GM23338 (cell line): ENCODE data around the gene ARID1B. TPM values are rescaled to one million over a fixed set of nuclear protein-coding genes. Genes with fewer than 3 reads are reported as not detected.

Experiments used
- ATAC-seq: fragments of 200-7000 bp; cut with Tn5 transposase; 3 replicates; pipeline ENCODE4 v1.9.1; 2020
- DNase-seq: peaks from one replicate; pipeline ENCODE4 v3.0.0-alpha.2; 2015; ENCODE audit warnings: low spot score
- H2AFZ ChIP-seq: fragments of 200-600 bp; sonication (generic); 2 replicates; pipeline ENCODE4 v1.8.0; 2016; ENCODE audit warnings: antibody characterized with exemption, mild to moderate bottlenecking, moderate library complexity
- H3F3A ChIP-seq: fragments of 200-600 bp; sonication (generic); replicated peaks from 2 replicates; pipeline ENCODE4 v1.8.0; 2017; ENCODE audit warnings: antibody characterized with exemption, mixed run types, low read depth
- H3K27ac ChIP-seq: fragments of 200-600 bp; sonication (generic); 2 replicates; pipeline ENCODE4 v1.6.1; 2016; ENCODE audit warnings: low read depth
- H3K27me3 ChIP-seq: fragments of 200-600 bp; sonication (generic); 2 replicates; pipeline ENCODE4 v1.8.0; 2016; ENCODE audit warnings: mild to moderate bottlenecking, mixed run types, moderate library complexity; ENCODE audit not compliant: insufficient read depth
- H3K36me3 ChIP-seq: fragments of 200-600 bp; sonication (generic); 2 replicates; pipeline ENCODE4 v1.8.0; 2016; ENCODE audit warnings: mild to moderate bottlenecking; ENCODE audit not compliant: insufficient read depth
- H3K4me1 ChIP-seq: fragments of 200-600 bp; sonication (generic); 2 replicates; pipeline ENCODE4 v1.8.0; 2016; ENCODE audit warnings: mild to moderate bottlenecking, moderate library complexity; ENCODE audit not compliant: insufficient read depth
- H3K4me2 ChIP-seq: fragments of 200-600 bp; sonication (generic); 2 replicates; pipeline ENCODE4 v1.7.1; 2017; ENCODE audit warnings: mixed run types
- H3K4me3 ChIP-seq: fragments of 200-600 bp; sonication (generic); 2 replicates; pipeline ENCODE4 v1.6.1; 2016; ENCODE audit warnings: mixed run types
- H3K79me2 ChIP-seq: fragments of 200-600 bp; sonication (generic); replicated peaks from 2 replicates; pipeline ENCODE4 v1.8.0; 2017; ENCODE audit warnings: mild to moderate bottlenecking; ENCODE audit not compliant: insufficient read depth
- H3K9me2 ChIP-seq: fragments of 200-600 bp; sonication (generic); 2 replicates; pipeline ENCODE4 v1.8.0; 2017; ENCODE audit not compliant: insufficient read depth
- H4K20me1 ChIP-seq: fragments of 200-600 bp; sonication (generic); replicated peaks from 2 replicates; pipeline ENCODE4 v1.8.0; 2017; ENCODE audit warnings: mild to moderate bottlenecking; ENCODE audit not compliant: insufficient read depth
- H3K27ac Mint-ChIP-seq: 2 replicates; pipeline ENCODE4 v1.8.0; 2020; ENCODE audit warnings: inconsistent platforms, mild to moderate bottlenecking, moderate library complexity, mixed read lengths
- H3K27me3 Mint-ChIP-seq: 3 replicates; pipeline ENCODE4 v1.8.0; 2022; ENCODE audit warnings: low read depth, mild to moderate bottlenecking, moderate library complexity, mixed read lengths, inconsistent platforms; ENCODE audit not compliant: insufficient read depth, poor library complexity
- H3K36me3 Mint-ChIP-seq: 3 replicates; pipeline ENCODE4 v1.8.0; 2021; ENCODE audit warnings: low read depth, mild to moderate bottlenecking, inconsistent platforms, moderate library complexity, mixed read lengths
- H3K4me1 Mint-ChIP-seq: 3 replicates; pipeline ENCODE4 v1.8.0; 2020; ENCODE audit warnings: mild to moderate bottlenecking, inconsistent platforms, mixed read lengths
- H3K4me3 Mint-ChIP-seq: 3 replicates; pipeline ENCODE4 v1.8.0; 2021; ENCODE audit warnings: moderate library complexity, mild to moderate bottlenecking, inconsistent platforms, mixed read lengths
- H3K9me3 Mint-ChIP-seq: 3 replicates; pipeline ENCODE4 v1.8.0; 2020; ENCODE audit warnings: moderate library complexity, mild to moderate bottlenecking, inconsistent platforms, mixed read lengths
- CREB1 ChIP-seq: fragments of 250-450 bp; sonication (Bioruptor Pico); IDR thresholded peaks from 2 replicates; pipeline ENCODE4 v1.5.0; 2020; ENCODE audit warnings: low read depth, mild to moderate bottlenecking, moderate library complexity
- EZH2phosphoT487 ChIP-seq: fragments of 200-600 bp; sonication (generic); IDR thresholded peaks from one replicate; pipeline ENCODE4 v1.8.1; 2018; ENCODE audit warnings: antibody characterized with exemption; ENCODE audit not compliant: unreplicated experiment
- NANOG ChIP-seq: IDR thresholded peaks from 2 replicates; pipeline ENCODE4 v1.6.1; 2016; ENCODE audit warnings: antibody characterized with exemption, borderline replicate concordance
- POLR2AphosphoS5 ChIP-seq: IDR thresholded peaks from 2 replicates; pipeline ENCODE4 v1.6.1; 2016; ENCODE audit warnings: antibody characterized with exemption, low read depth
- STAT1 ChIP-seq: IDR thresholded peaks from one replicate; pipeline ENCODE4 v1.6.1; 2016; ENCODE audit warnings: antibody characterized with exemption; ENCODE audit not compliant: unreplicated experiment
- polyA plus RNA-seq: library from polyadenylated mRNA; unstranded; fragments of >200 nt; fragmentation: Nextera tagmentation; extraction: Ambion mirVana; gene quantifications from 2 replicates; pipeline ENCODE4 v1.2.1, GENCODE V29; 2016
- total RNA-seq: library from RNA; depleted of rRNA; stranded (reverse); fragments of >200 nt; shearing (Covaris generic); gene quantifications from 2 replicates; pipeline ENCODE4 v1.2.3, GENCODE V29; 2014
- TF ChIP-seq, protein P1 (sequence below): fragments of 250-450 bp; sonication (Bioruptor Pico); IDR thresholded peaks from 2 replicates; pipeline ENCODE4 v1.5.0; 2020; ENCODE audit warnings: mild to moderate bottlenecking, moderate library complexity

The ARID1B gene
- total and polyA plus RNA-seq, 2 experiments from 2014 or later: 59.3 to 72.2 TPM

DNA sequence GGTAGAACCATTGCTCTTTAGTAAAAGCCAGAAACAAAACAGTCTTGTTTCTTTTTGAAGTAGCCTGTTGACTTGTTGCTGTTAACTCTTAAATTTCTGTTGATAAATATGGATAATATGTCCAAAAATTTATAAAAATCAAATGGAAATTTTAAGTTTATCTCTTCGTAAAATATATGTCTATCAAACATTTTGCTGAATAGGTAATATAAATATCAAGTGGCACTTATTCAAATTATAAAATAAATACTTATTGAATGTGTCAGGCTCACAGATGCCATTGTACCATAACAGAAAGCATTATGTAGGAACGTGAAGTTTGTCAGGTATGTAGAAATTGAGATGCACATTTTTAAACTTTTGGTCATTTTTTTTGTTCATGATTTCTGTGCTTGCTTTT lies 216.5 kb downstream of the ARID1B start:
- peaks cover 97% of the 10 kb centered on the region for H3K79me2 ChIP-seq
- peaks cover 38% of the 10 kb centered on the region for H3K4me1 ChIP-seq
- no peaks in the 10 kb centered on the region for H3K27me3 ChIP-seq
- Mint-ChIP-seq H3K9me3 (no peaks in the 10 kb centered on the region), H3K27me3 (peaks cover 5% of the 10 kb centered on the region), H3K36me3 (no peaks in the 10 kb centered on the region; the same call in 2 of the 3 replicates), H3K4me1 (peaks cover 53% of the 10 kb centered on the region), H3K27ac (no peak overlapping the region), H3K4me3 (no peak overlapping the region)
- no peaks in the 10 kb centered on the region; the same call in 1 of the 2 replicates for H4K20me1 ChIP-seq
- H2AFZ ChIP-seq: no peak overlapping the region
- H3K36me3 ChIP-seq: no peaks in the 10 kb centered on the region
- no peak overlapping the region for H3K27ac ChIP-seq
- no peaks in the 10 kb centered on the region for H3K9me2 ChIP-seq
- DNase-seq (no peak), ATAC-seq (no peak)
- no peak overlapping the region for H3K4me3 ChIP-seq
- H3F3A ChIP-seq: no peaks in the 10 kb centered on the region
- H3K4me2 ChIP-seq: no peak overlapping the region
- no peak for TF ChIP-seq POLR2AphosphoS5
- TF ChIP-seq EZH2phosphoT487: no peak
- TF ChIP-seq CREB1 (CRISPR knock-in tag): no peak
- TF ChIP-seq, protein P1, sequence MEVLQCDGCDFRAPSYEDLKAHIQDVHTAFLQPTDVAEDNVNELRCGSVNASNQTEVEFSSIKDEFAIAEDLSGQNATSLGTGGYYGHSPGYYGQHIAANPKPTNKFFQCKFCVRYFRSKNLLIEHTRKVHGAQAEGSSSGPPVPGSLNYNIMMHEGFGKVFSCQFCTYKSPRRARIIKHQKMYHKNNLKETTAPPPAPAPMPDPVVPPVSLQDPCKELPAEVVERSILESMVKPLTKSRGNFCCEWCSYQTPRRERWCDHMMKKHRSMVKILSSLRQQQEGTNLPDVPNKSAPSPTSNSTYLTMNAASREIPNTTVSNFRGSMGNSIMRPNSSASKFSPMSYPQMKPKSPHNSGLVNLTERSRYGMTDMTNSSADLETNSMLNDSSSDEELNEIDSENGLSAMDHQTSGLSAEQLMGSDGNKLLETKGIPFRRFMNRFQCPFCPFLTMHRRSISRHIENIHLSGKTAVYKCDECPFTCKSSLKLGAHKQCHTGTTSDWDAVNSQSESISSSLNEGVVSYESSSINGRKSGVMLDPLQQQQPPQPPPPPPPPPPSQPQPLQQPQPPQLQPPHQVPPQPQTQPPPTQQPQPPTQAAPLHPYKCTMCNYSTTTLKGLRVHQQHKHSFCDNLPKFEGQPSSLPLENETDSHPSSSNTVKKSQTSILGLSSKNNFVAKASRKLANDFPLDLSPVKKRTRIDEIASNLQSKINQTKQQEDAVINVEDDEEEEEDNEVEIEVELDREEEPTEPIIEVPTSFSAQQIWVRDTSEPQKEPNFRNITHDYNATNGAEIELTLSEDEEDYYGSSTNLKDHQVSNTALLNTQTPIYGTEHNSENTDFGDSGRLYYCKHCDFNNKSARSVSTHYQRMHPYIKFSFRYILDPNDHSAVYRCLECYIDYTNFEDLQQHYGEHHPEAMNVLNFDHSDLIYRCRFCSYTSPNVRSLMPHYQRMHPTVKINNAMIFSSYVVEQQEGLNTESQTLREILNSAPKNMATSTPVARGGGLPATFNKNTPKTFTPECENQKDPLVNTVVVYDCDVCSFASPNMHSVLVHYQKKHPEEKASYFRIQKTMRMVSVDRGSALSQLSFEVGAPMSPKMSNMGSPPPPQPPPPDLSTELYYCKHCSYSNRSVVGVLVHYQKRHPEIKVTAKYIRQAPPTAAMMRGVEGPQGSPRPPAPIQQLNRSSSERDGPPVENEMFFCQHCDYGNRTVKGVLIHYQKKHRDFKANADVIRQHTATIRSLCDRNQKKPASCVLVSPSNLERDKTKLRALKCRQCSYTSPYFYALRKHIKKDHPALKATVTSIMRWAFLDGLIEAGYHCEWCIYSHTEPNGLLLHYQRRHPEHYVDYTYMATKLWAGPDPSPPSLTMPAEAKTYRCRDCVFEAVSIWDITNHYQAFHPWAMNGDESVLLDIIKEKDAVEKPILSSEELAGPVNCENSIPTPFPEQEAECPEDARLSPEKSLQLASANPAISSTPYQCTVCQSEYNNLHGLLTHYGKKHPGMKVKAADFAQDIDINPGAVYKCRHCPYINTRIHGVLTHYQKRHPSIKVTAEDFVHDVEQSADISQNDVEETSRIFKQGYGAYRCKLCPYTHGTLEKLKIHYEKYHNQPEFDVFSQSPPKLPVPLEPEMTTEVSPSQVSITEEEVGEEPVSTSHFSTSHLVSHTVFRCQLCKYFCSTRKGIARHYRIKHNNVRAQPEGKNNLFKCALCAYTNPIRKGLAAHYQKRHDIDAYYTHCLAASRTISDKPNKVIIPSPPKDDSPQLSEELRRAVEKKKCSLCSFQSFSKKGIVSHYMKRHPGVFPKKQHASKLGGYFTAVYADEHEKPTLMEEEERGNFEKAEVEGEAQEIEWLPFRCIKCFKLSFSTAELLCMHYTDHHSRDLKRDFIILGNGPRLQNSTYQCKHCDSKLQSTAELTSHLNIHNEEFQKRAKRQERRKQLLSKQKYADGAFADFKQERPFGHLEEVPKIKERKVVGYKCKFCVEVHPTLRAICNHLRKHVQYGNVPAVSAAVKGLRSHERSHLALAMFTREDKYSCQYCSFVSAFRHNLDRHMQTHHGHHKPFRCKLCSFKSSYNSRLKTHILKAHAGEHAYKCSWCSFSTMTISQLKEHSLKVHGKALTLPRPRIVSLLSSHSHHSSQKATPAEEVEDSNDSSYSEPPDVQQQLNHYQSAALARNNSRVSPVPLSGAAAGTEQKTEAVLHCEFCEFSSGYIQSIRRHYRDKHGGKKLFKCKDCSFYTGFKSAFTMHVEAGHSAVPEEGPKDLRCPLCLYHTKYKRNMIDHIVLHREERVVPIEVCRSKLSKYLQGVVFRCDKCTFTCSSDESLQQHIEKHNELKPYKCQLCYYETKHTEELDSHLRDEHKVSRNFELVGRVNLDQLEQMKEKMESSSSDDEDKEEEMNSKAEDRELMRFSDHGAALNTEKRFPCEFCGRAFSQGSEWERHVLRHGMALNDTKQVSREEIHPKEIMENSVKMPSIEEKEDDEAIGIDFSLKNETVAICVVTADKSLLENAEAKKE (CRISPR knock-in tag): no peak
- TF ChIP-seq NANOG: no peak
- TF ChIP-seq STAT1: no peak
